OCI-LY7 (cell line): ENCODE data around the gene PGBD1. TPM values are rescaled to one million over a fixed set of nuclear protein-coding genes. Genes with fewer than 3 reads are reported as not detected.

Experiments
- BruUV-seq: library from RNA; stranded (reverse); fragments of 400-500 nt; replicated peaks from 2 replicates; lab custom pipeline; 2021; lab: Mats Ljungman, UMichigan
- CTCF ChIA-PET: fragments of 300-600 bp; sonication (Branson Sonifier 250); formaldehyde crosslinking; loops from one replicate; lab custom pipeline; 2022; ENCODE audit warnings: antibody characterized with exemption; ENCODE audit not compliant: unreplicated experiment; lab: Charles Lee
- POLR2A ChIA-PET: fragments of 300-600 bp; sonication (Branson Sonifier 250); formaldehyde crosslinking; loops from one replicate; lab custom pipeline; 2022; ENCODE audit warnings: antibody characterized with exemption; lab: Charles Lee
- DNase-seq: peaks from one replicate; pipeline ENCODE4 v3.0.0-alpha.2; 2015; ENCODE audit warnings: low spot score
- H2AFZ ChIP-seq: fragments of 200-600 bp; sonication (generic), shearing (Covaris generic); 2 replicates; pipeline ENCODE4 v1.6.1; 2014; ENCODE audit warnings: mild to moderate bottlenecking, antibody characterized with exemption, low read length, moderate library complexity
- H3K27ac ChIP-seq: fragments of 200-600 bp; sonication (generic); 2 replicates; pipeline ENCODE4 v1.5.1; 2014; ENCODE audit warnings: mixed run types, low read depth, mild to moderate bottlenecking, moderate library complexity, low read length, inconsistent platforms; ENCODE audit not compliant: poor library complexity, severe bottlenecking
- H3K36me3 ChIP-seq: fragments of 200-600 bp; sonication (generic); 2 replicates; pipeline ENCODE4 v1.6.1; 2014; ENCODE audit warnings: mild to moderate bottlenecking, antibody characterized with exemption, low read length, moderate library complexity, mixed read lengths; ENCODE audit not compliant: insufficient read depth
- H3K4me1 ChIP-seq: fragments of 200-600 bp; sonication (generic); 2 replicates; pipeline ENCODE4 v1.5.1; 2014; ENCODE audit warnings: mild to moderate bottlenecking, low read length; ENCODE audit not compliant: insufficient read depth, poor library complexity, severe bottlenecking
- H3K4me2 ChIP-seq: fragments of 200-600 bp; sonication (generic); 2 replicates; pipeline ENCODE4 v1.6.1; 2014; ENCODE audit warnings: mild to moderate bottlenecking, low read length
- H3K4me3 ChIP-seq: fragments of 200-600 bp; sonication (generic); 2 replicates; pipeline ENCODE4 v1.5.1; 2014; ENCODE audit warnings: mild to moderate bottlenecking, low read depth, low read length; ENCODE audit not compliant: poor library complexity, severe bottlenecking
- H3K79me2 ChIP-seq: fragments of 200-600 bp; sonication (generic); 2 replicates; pipeline ENCODE4 v1.6.1; 2016; ENCODE audit warnings: low read depth, mild to moderate bottlenecking, low read length, moderate library complexity, mixed read lengths; ENCODE audit not compliant: insufficient read depth
- H3K9me2 ChIP-seq: fragments of 200-600 bp; sonication (generic); 2 replicates; pipeline ENCODE4 v1.6.1; 2016; ENCODE audit warnings: mild to moderate bottlenecking, low read length, mixed read lengths; ENCODE audit not compliant: insufficient read depth
- H3K9me3 ChIP-seq: fragments of 200-600 bp; sonication (generic); 2 replicates; pipeline ENCODE4 v1.6.1; 2014; ENCODE audit warnings: mild to moderate bottlenecking, mixed run types, low read length, mixed read lengths
- H4K20me1 ChIP-seq: fragments of 200-600 bp; sonication (generic); 2 replicates; pipeline ENCODE4 v1.6.1; 2014; ENCODE audit warnings: mild to moderate bottlenecking, antibody characterized with exemption, low read length, moderate library complexity, mixed read lengths; ENCODE audit not compliant: insufficient read depth
- EZH2phosphoT487 ChIP-seq: fragments of 200-600 bp; sonication (generic); IDR thresholded peaks from 2 replicates; pipeline ENCODE4 v1.6.1; 2018; ENCODE audit warnings: low read depth, borderline replicate concordance, mild to moderate bottlenecking, mixed run types, antibody characterized with exemption, low read length, moderate library complexity, mixed read lengths
- intact Hi-C: fragments of 100-400 bp; cut with micrococcal nuclease; formaldehyde crosslinking; loops from one replicate; pipeline ENCODE4 v1.10.0; 2022; ENCODE audit not compliant: unreplicated experiment
- total RNA-seq, 2 experiments: library from RNA; depleted of rRNA in 1 of 2; stranded (reverse); fragments of >200 nt in 1 of 2; shearing (Covaris generic) in 1 of 2; gene quantifications; 2 replicates each; pipeline ENCODE4 v1.2.3, GENCODE V29; 2014 to 2022
- TF ChIP-seq, protein P1 (sequence below): fragments of 200-600 bp; sonication (generic); conservative IDR thresholded peaks from 2 replicates; pipeline ENCODE4 v1.5.1; 2014; ENCODE audit warnings: mild to moderate bottlenecking, antibody characterized with exemption, low read length, moderate library complexity, mixed read lengths

The PGBD1 gene
- total RNA-seq, 2 experiments from 2014 or later = 1.6 to 3.3 TPM

DNA sequence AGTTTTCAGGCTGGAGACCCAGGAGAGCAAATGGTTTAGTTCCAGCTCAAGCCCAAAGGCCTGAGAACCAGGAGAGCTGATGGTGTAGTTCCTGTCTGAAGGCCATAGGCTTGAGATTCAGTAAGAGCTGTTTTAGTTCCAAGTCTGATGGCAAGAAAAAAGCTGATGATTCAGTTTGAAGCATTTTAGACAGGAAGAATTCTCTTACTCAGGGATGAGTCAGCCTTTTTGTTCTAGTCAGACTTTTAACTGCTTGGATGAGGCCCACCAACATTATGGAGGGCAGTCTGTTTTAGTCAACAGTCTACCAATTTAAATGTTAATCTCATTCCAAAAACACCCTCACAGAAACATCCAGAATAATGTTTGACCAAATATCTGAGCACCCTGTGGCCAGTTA, 11.9 kb upstream of the PGBD1 start:
- peaks cover 3% of the 10 kb centered on the region; the same call in 1 of the 2 replicates for H3K36me3 ChIP-seq
- H3K4me2 ChIP-seq = no peak overlapping the region
- ChIA-PET CTCF (no interaction called here), POLR2A (interaction anchor here (0.6 kb wide), 1 partner anchor 17 kb away, joined by 3 read pairs; the partner anchor contains the start of gene ZKSCAN4)
- no peaks in the 10 kb centered on the region for H3K9me3 ChIP-seq
- BruUV-seq = no TSS peak
- DNase-seq = no peak
- intact Hi-C loops = no loop called here
- TF ChIP-seq, protein P1, sequence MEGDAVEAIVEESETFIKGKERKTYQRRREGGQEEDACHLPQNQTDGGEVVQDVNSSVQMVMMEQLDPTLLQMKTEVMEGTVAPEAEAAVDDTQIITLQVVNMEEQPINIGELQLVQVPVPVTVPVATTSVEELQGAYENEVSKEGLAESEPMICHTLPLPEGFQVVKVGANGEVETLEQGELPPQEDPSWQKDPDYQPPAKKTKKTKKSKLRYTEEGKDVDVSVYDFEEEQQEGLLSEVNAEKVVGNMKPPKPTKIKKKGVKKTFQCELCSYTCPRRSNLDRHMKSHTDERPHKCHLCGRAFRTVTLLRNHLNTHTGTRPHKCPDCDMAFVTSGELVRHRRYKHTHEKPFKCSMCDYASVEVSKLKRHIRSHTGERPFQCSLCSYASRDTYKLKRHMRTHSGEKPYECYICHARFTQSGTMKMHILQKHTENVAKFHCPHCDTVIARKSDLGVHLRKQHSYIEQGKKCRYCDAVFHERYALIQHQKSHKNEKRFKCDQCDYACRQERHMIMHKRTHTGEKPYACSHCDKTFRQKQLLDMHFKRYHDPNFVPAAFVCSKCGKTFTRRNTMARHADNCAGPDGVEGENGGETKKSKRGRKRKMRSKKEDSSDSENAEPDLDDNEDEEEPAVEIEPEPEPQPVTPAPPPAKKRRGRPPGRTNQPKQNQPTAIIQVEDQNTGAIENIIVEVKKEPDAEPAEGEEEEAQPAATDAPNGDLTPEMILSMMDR = no peak
- no peak for TF ChIP-seq EZH2phosphoT487
- peaks cover 16% of the 10 kb centered on the region for H3K4me1 ChIP-seq
- no peak overlapping the region for H3K27ac ChIP-seq
- H3K79me2 ChIP-seq = no peaks in the 10 kb centered on the region
- no peak overlapping the region for H2AFZ ChIP-seq
- H3K9me2 ChIP-seq = no peaks in the 10 kb centered on the region
- H4K20me1 ChIP-seq = no peaks in the 10 kb centered on the region
- H3K4me3 ChIP-seq = no peak overlapping the region

DNA sequence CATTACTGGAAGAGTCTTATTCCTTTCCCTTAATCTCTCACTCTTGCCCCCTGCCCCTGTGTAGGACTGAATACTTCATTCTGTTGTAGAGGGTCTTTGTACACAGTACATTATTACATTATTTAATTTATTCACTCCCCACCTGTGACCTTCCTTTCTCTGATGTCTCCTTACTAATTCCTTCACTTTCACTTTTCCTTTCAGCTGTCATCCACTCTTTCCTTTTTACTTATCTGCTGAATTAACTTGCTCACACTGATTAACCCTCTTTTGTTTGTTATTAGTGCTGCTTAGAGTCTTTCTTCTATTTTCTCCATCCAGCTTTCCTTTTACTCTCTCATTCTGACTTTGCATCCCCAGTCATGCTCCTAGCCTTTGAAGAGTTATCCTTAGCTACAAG, 6.5 kb upstream of the PGBD1 start:
- intact Hi-C loops = no loop called here
- Histone ChIP-seq H3K4me2 (no peak overlapping the region), H4K20me1 (no peaks in the 10 kb centered on the region), H3K36me3 (peaks cover 16% of the 10 kb centered on the region; the same call in 1 of the 2 replicates), H3K4me1 (no peaks in the 10 kb centered on the region), H3K27ac (no peak overlapping the region), H2AFZ (no peak overlapping the region), H3K79me2 (no peaks in the 10 kb centered on the region), H3K4me3 (no peak overlapping the region), H3K9me2 (no peaks in the 10 kb centered on the region), H3K9me3 (no peaks in the 10 kb centered on the region)
- TF ChIP-seq, protein P1 = no peak
- TF ChIP-seq EZH2phosphoT487 = no peak
- ChIA-PET POLR2A (interaction anchor here (1.4 to 2.2 kb wide), 2 partner anchors 19 to 22 kb away, joined by 4 to 9 read pairs; partner anchors contain the start of gene ZKSCAN4), CTCF (no interaction called here)
- DNase-seq = no peak
- BruUV-seq = no TSS peak

DNA sequence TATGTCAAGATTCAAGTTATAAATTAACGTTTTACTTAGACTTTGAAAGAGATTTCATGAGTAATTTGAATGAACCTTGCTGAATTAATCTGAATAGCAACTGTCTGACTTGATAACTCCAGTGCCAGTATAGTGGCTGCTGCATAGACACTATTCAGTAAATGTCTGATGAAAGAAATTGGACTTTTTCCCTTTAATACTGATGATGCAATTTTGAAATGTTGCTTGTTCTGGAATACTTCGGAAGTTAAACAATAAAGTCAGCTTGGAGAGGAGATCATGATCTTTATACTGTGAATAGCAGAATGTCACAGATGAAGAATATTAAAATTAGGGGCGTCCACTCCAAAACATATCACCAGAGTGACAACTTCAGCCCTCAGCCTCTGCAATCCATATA, 3.6 kb upstream of the PGBD1 start:
- TF ChIP-seq EZH2phosphoT487 = no peak
- TF ChIP-seq, protein P1 = no peak
- H3K36me3 ChIP-seq = peaks cover 15% of the 10 kb centered on the region; the same call in 1 of the 2 replicates
- no peaks in the 10 kb centered on the region for H4K20me1 ChIP-seq
- H3K4me3 ChIP-seq = no peak overlapping the region
- intact Hi-C loops = no loop called here
- CTCF ChIA-PET = interaction anchor here (0.5 kb wide), 1 partner anchor 11 kb away, joined by 3 read pairs; no protein-coding TSS in a partner anchor
- H3K4me2 ChIP-seq = no peak overlapping the region
- no peaks in the 10 kb centered on the region for H3K9me3 ChIP-seq
- no peak overlapping the region for H2AFZ ChIP-seq
- H3K27ac ChIP-seq = no peak overlapping the region
- peaks cover 7% of the 10 kb centered on the region for H3K4me1 ChIP-seq
- POLR2A ChIA-PET = no interaction called here
- no TSS peak for BruUV-seq
- H3K79me2 ChIP-seq = no peaks in the 10 kb centered on the region
- no peak for DNase-seq
- no peaks in the 10 kb centered on the region for H3K9me2 ChIP-seq
